ENCODE data around the gene ARHGAP5.
A peak's percentile ranks its signal among the peaks of the same experiment; 100 is the strongest.

ARHGAP5 gene

GRCh38 chr14:32075672-32076277 is 1.3 kb upstream of the ARHGAP5 start:
- DNase-seq = peak; percentile 46

GRCh38 chr14:32076278-32077080 is 625 bp upstream of the ARHGAP5 start:
- peak; percentile 90 for DNase-seq

GRCh38 chr14:32078023-32078857 is 1.1 kb downstream of the ARHGAP5 start:
- DNase-seq = peak; percentile 64

GRCh38 chr14:32078858-32079216 is 1.7 kb downstream of the ARHGAP5 start:
- no peak for DNase-seq

GRCh38 chr14:32079264-32079663 is 2.2 kb downstream of the ARHGAP5 start:
- DNase-seq = no peak

GRCh38 chr14:32080001-32080510 is 3.0 kb downstream of the ARHGAP5 start:
- DNase-seq = no peak

- no peak for DNase-seq
These were observed 4.8 kb downstream of the ARHGAP5 start for GRCh38 chr14:32081901-32082300.

GRCh38 chr14:32083315-32083624 is 6.2 kb downstream of the ARHGAP5 start:
- DNase-seq = no peak

GRCh38 chr14:32083789-32084188 is 6.7 kb downstream of the ARHGAP5 start:
- no peak for DNase-seq

GRCh38 chr14:32085182-32085844 is 8.2 kb downstream of the ARHGAP5 start:
- DNase-seq = no peak

GRCh38 chr14:32085845-32086383 is 8.8 kb downstream of the ARHGAP5 start:
- DNase-seq = no peak

- no peak for DNase-seq
These were observed 10.2 kb downstream of the ARHGAP5 start for GRCh38 chr14:32087173-32087861.

GRCh38 chr14:32087907-32088306 is 10.8 kb downstream of the ARHGAP5 start:
- DNase-seq = no peak

- DNase-seq = no peak
These were observed 13.6 kb downstream of the ARHGAP5 start for GRCh38 chr14:32090686-32091085.

GRCh38 chr14:32099473-32099872 is 22.4 kb downstream of the ARHGAP5 start:
- DNase-seq = no peak

GRCh38 chr14:32100175-32100574 is 23.1 kb downstream of the ARHGAP5 start:
- DNase-seq = no peak

- DNase-seq = no peak
These were observed 25.2 kb downstream of the ARHGAP5 start for GRCh38 chr14:32102152-32102787.

GRCh38 chr14:32102968-32103367 is 25.9 kb downstream of the ARHGAP5 start:
- DNase-seq = no peak

GRCh38 chr14:32104308-32104707 is 27.2 kb downstream of the ARHGAP5 start:
- no peak for DNase-seq

GRCh38 chr14:32104803-32105202 is 27.7 kb downstream of the ARHGAP5 start:
- DNase-seq = no peak

- no peak for DNase-seq
These were observed 32.8 kb downstream of the ARHGAP5 start for GRCh38 chr14:32109676-32110547.
